Kidney (tissue), 14 donors: ENCODE measurements around the gene ASTN1. TPM values are rescaled to one million over a fixed set of nuclear protein-coding genes. Genes with fewer than 3 reads are reported as not detected.

ENCODE experiments used
- DNase-seq, 5 donors: peaks; one replicate each; pipeline ENCODE4 v3.0.0-alpha.2; 2013 to 2020
- FAIRE-seq: peaks from 2 replicates; lab custom pipeline; 2012; peaks lifted over from hg19 to GRCh38; lab: Jason Lieb, UNC
- H3K27ac ChIP-seq, 2 donors: one replicate each; pipeline ENCODE4 v1.7.0; 2013; ENCODE audit warnings: low read depth in 2 of 2, low read length in 2 of 2, inconsistent platforms in 1 of 2
- H3K27me3 ChIP-seq: one replicate; pipeline ENCODE4 v1.7.1; 2013; ENCODE audit warnings: low read length, inconsistent platforms; ENCODE audit not compliant: control insufficient read depth, insufficient read depth
- H3K36me3 ChIP-seq, 3 donors: one replicate each; pipeline versions ENCODE4 v1.7.0 to v1.7.1; 2013; ENCODE audit warnings: low read length in 3 of 3, control low read depth in 1 of 3, inconsistent platforms in 1 of 3; ENCODE audit not compliant: insufficient read depth in 3 of 3, control insufficient read depth in 2 of 3
- H3K4me1 ChIP-seq, 3 donors: one replicate each; pipeline versions ENCODE4 v1.7.0 to v1.7.1; 2013; ENCODE audit warnings: low read length in 3 of 3, inconsistent platforms in 1 of 3, low read depth in 1 of 3; ENCODE audit not compliant: control insufficient read depth in 2 of 3, insufficient read depth in 2 of 3
- H3K4me3 ChIP-seq, 3 donors: one replicate each; pipeline versions ENCODE4 v1.7.0 to v1.8.1; 2013; ENCODE audit warnings: low read length in 3 of 3, control low read depth in 1 of 3, inconsistent platforms in 1 of 3
- H3K9ac ChIP-seq, 3 donors: one replicate each; pipeline versions ENCODE4 v1.7.0 to v1.7.1; 2013; ENCODE audit warnings: low read length in 3 of 3, control low read depth in 1 of 3, inconsistent platforms in 1 of 3
- H3K9me3 ChIP-seq, 3 donors: one replicate each; pipeline versions ENCODE4 v1.7.0 to v1.7.1; 2013; ENCODE audit warnings: low read length in 3 of 3, control low read depth in 1 of 3, inconsistent platforms in 1 of 3; ENCODE audit not compliant: control insufficient read depth in 2 of 3, insufficient read depth in 1 of 3
- intact Hi-C: fragments of 100-400 bp; cut with DNase I; formaldehyde crosslinking; loops from one replicate; pipeline ENCODE4 v1.11.1; 2022
- polyA plus RNA-seq: library from polyadenylated mRNA; stranded (reverse); fragments of 350-450 nt; fragmentation: Illumina TruSeq; extraction: RNeasy Lipid Tissue Mini Kit (QIAGEN cat#74804); gene quantifications from one replicate; pipeline ENCODE4 v1.2.3, GENCODE V29; 2014; ENCODE audit warnings: low read depth, low replicate concordance; ENCODE audit not compliant: insufficient read depth
- total RNA-seq: library from RNA; stranded (reverse); fragmentation: NEBNext Ultra II Directional; extraction: Animal tissue kit (Norgen Biotek cat#: 25700); gene quantifications from one replicate; pipeline ENCODE4 v1.2.1, GENCODE V29; 2021
- TF ChIP-seq, protein P1 (sequence below): IDR thresholded peaks from 3 replicates; pipeline ENCODE4 v1.5.1; 2012; ENCODE audit warnings: mild to moderate bottlenecking, moderate library complexity, borderline replicate concordance; ENCODE audit not compliant: insufficient read depth; ENCODE audit errors: extremely low read depth
- donor health status: control.
- donor health status: control.
- donor health status: control.
- donor health status: control.
- donor health status: control.
- donor health status: DM: yes; HTN: yes; CAD: no.
- donor health status: Normal renal cell carcinoma (clear cell type).

ASTN1 gene
- total and polyA plus RNA-seq, 2 donors from 2014 or later, result 0.19 to 0.25 TPM

- H3K4me1 ChIP-seq, result no peaks in the 10 kb centered on the region
- DNase-seq (no peak), FAIRE-seq (no peak)
- no peaks in the 10 kb centered on the region for H3K9me3 ChIP-seq
- H3K27ac ChIP-seq, result no peak overlapping the region
- H3K4me3 ChIP-seq, result no peak overlapping the region
- no peaks in the 10 kb centered on the region for H3K36me3 ChIP-seq
- no peaks in the 10 kb centered on the region for H3K27me3 ChIP-seq
- no peak overlapping the region for H3K9ac ChIP-seq
- TF ChIP-seq, protein P1, sequence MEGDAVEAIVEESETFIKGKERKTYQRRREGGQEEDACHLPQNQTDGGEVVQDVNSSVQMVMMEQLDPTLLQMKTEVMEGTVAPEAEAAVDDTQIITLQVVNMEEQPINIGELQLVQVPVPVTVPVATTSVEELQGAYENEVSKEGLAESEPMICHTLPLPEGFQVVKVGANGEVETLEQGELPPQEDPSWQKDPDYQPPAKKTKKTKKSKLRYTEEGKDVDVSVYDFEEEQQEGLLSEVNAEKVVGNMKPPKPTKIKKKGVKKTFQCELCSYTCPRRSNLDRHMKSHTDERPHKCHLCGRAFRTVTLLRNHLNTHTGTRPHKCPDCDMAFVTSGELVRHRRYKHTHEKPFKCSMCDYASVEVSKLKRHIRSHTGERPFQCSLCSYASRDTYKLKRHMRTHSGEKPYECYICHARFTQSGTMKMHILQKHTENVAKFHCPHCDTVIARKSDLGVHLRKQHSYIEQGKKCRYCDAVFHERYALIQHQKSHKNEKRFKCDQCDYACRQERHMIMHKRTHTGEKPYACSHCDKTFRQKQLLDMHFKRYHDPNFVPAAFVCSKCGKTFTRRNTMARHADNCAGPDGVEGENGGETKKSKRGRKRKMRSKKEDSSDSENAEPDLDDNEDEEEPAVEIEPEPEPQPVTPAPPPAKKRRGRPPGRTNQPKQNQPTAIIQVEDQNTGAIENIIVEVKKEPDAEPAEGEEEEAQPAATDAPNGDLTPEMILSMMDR, result no peak
- intact Hi-C loops, result no loop called here
Observed at GRCh38 chr1:176829261-176829660, 335.3 kb downstream of the ASTN1 start.

DNA sequence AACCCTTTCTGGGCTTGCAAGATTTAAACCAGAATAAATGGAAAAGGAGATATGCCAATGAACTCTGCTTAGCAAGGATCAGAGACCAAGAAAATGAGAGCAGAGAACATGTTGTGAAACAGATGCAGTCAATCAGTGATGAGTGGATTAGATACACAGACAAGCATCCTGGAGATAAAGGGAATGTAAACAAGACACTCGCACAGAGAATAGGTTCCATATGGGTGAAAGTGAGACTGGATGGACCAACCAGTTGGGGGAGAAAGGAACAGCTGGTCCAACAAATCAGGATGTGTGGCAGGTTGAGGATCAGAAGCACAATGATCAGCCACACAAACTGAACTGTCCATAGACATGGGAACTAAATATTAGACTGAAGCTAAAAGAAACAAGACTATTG lies 338.2 kb downstream of the ASTN1 start:
- H3K9ac ChIP-seq, result no peak overlapping the region
- H3K4me3 ChIP-seq, result no peak overlapping the region
- H3K27me3 ChIP-seq, result no peaks in the 10 kb centered on the region
- no peaks in the 10 kb centered on the region for H3K9me3 ChIP-seq
- H3K27ac ChIP-seq, result no peak overlapping the region
- TF ChIP-seq, protein P1, result no peak
- FAIRE-seq, result no peak
- H3K4me1 ChIP-seq, result no peaks in the 10 kb centered on the region
- peak in 2 of 5 donors; percentile 21 to 55 for DNase-seq
- intact Hi-C loops, result no loop called here
- no peaks in the 10 kb centered on the region for H3K36me3 ChIP-seq

DNA sequence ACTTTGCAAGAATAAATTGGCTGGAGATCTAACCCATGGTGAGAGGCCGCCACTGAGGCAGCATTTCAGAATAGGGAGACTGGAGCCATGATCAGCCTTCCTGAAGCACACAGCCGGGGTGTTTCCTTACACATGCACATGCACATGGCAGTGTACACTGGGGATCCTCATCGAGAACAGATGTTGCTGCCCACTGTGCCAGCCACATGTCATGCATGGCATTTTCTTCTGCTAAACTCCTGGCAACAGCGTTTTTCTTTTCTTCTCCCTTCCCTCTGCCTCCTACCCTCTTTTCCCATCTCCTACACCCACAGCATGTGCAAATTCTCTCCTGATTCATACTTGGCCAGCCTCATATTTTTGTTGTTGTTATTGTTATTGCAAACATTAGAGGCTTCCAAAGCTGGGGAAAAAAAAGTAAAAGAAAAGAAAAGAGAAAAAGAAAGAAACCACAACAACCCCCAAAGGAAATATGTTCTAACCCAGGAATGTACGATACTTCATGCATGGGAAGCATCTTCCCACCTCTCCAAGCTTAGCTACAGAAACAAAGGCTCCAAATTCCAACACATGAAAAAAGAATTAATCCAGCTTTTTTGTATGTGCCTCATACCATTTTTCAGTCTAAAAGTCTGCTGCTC lies 344.0 kb downstream of the ASTN1 start:
- H3K27ac ChIP-seq, result no peak overlapping the region
- no peak for DNase-seq
- H3K4me1 ChIP-seq, result no peaks in the 10 kb centered on the region
- TF ChIP-seq, protein P1, result no peak
- H3K36me3 ChIP-seq, result no peaks in the 10 kb centered on the region
- H3K27me3 ChIP-seq, result no peaks in the 10 kb centered on the region
- intact Hi-C loops, result no loop called here
- H3K9ac ChIP-seq, result no peak overlapping the region
- no peak for FAIRE-seq
- H3K9me3 ChIP-seq, result no peaks in the 10 kb centered on the region
- H3K4me3 ChIP-seq, result no peak overlapping the region

- Histone ChIP-seq H3K27ac (no peak overlapping the region), H3K36me3 (no peaks in the 10 kb centered on the region), H3K4me3 (no peak overlapping the region), H3K9ac (no peak overlapping the region), H3K4me1 (no peaks in the 10 kb centered on the region), H3K27me3 (no peaks in the 10 kb centered on the region), H3K9me3 (no peaks in the 10 kb centered on the region)
- TF ChIP-seq, protein P1, result no peak
- intact Hi-C loops, result no loop called here
- DNase-seq, result no peak
- FAIRE-seq, result no peak
Observed at GRCh38 chr1:176816232-176816631, 348.3 kb downstream of the ASTN1 start.
